Stromal cell of bone marrow (primary cell): Measurements from ENCODE around the gene PLOD3.
"Not testable (repeated sequence)": the region's sequence is repeated elsewhere in the genome, so short reads cannot be mapped to it uniquely, and the experiment has no call there.

Experiments
- DNase-seq: peaks from one replicate; pipeline ENCODE4 v3.0.0-alpha.2; 2012; ENCODE audit warnings: low read depth

The PLOD3 gene

GRCh38 chr7:101210143-101210542 lies 7.2 kb downstream of the PLOD3 start:
- DNase-seq, result no peak

- no peak for DNase-seq
Measured at GRCh38 chr7:101208794-101209193, 8.6 kb downstream of the PLOD3 start.

- DNase-seq, result no peak
Measured at GRCh38 chr7:101207459-101207858, 9.9 kb downstream of the PLOD3 start.

GRCh38 chr7:101206665-101207042 lies 10.7 kb downstream of the PLOD3 start:
- DNase-seq, result no peak

- no peak for DNase-seq
Measured at GRCh38 chr7:101205901-101206664, 11.3 kb downstream of the PLOD3 start.

GRCh38 chr7:101203740-101204738 lies 13.3 kb downstream of the PLOD3 start:
- DNase-seq, result not testable (repeated sequence)

- DNase-seq, result no peak
Measured at GRCh38 chr7:101202603-101202918, 14.8 kb downstream of the PLOD3 start.

GRCh38 chr7:101201695-101202602 lies 15.4 kb downstream of the PLOD3 start:
- DNase-seq, result no peak

- DNase-seq, result no peak
Measured at GRCh38 chr7:101200862-101201599, 16.4 kb downstream of the PLOD3 start, which contains the start of gene MOGAT3. MOGAT3 (minus strand) TSS chr7:101201036; CDS start chr7:101200854, 182 bp downstream.

GRCh38 chr7:101200504-101200861 lies 16.9 kb downstream of the PLOD3 start:
- no peak for DNase-seq

- not testable (repeated sequence) for DNase-seq
Measured at GRCh38 chr7:101199522-101199921, 17.9 kb downstream of the PLOD3 start.

GRCh38 chr7:101198476-101198875 lies 18.9 kb downstream of the PLOD3 start:
- DNase-seq, result no peak

- no peak for DNase-seq
Measured at GRCh38 chr7:101197991-101198390, 19.4 kb downstream of the PLOD3 start.

- no peak for DNase-seq
Measured at GRCh38 chr7:101195884-101196283, 21.5 kb downstream of the PLOD3 start.

GRCh38 chr7:101189109-101189508 lies 28.3 kb downstream of the PLOD3 start:
- DNase-seq, result no peak

GRCh38 chr7:101186844-101187428 lies 30.4 kb downstream of the PLOD3 start:
- DNase-seq, result no peak

GRCh38 chr7:101186194-101186593 lies 31.2 kb downstream of the PLOD3 start:
- DNase-seq, result no peak

- DNase-seq, result no peak
Measured at GRCh38 chr7:101185258-101185839, 32.0 kb downstream of the PLOD3 start.

- no peak for DNase-seq
Measured at GRCh38 chr7:101180130-101180755, 37.1 kb downstream of the PLOD3 start, which contains the start of gene NAT16. NAT16 (minus strand) TSS chr7:101180293; CDS start chr7:101174807, 5,486 bp downstream.

GRCh38 chr7:101179713-101180112 lies 37.7 kb downstream of the PLOD3 start:
- no peak for DNase-seq
